HepG2 (cell line): Measurements from ENCODE around the gene TEAD1. TPM values are rescaled to one million over a fixed set of nuclear protein-coding genes. Genes with fewer than 3 reads are reported as not detected.
A peak's percentile ranks its signal among the peaks of the same experiment; 100 is the strongest.

Experiments
- ATAC-seq: fragments of 200-7000 bp; cut with Tn5 transposase; 3 replicates; pipeline ENCODE4 v1.9.1; 2020; ENCODE audit warnings: mild to moderate bottlenecking, moderate library complexity
- BruUV-seq: library from RNA; stranded (reverse); fragments of 400-500 nt; replicated peaks from 2 replicates; lab custom pipeline; 2021; lab: Mats Ljungman, UMichigan
- CTCF ChIA-PET: fragments of 300-600 bp; formaldehyde crosslinking; extraction: SDS; loops from one replicate; lab custom pipeline; 2021; ENCODE audit warnings: low total read pairs, inconsistent platforms, low intra/inter-chr PET ratio; lab: Yijun Ruan, JAX
- POLR2A ChIA-PET: fragments of 350-600 bp; sonication (Branson Sonifier 250); formaldehyde crosslinking; loops from one replicate; lab custom pipeline; 2020; ENCODE audit warnings: antibody characterized with exemption, inconsistent platforms; lab: Yijun Ruan, JAX
- DNase-seq: peaks from one replicate; pipeline ENCODE4 v3.0.0-alpha.2; 2015; ENCODE audit warnings: low spot score
- FAIRE-seq: peaks from 3 replicates; lab custom pipeline; 2011; peaks lifted over from hg19 to GRCh38; lab: Jason Lieb, UNC
- H2AFZ ChIP-seq: one replicate; pipeline ENCODE4 v1.6.1; 2011; ENCODE audit warnings: low read length, inconsistent platforms
- H3K27ac ChIP-seq: fragments of 300-600 bp; 3 replicates; pipeline ENCODE4 v1.8.0; 2011; ENCODE audit warnings: mixed run types, mild to moderate bottlenecking, mixed read lengths, low read length, inconsistent platforms; ENCODE audit not compliant: insufficient read depth; ENCODE audit errors: extremely low read length
- H3K27me3 ChIP-seq, 2 experiments: fragments of 200-600 bp in 1 of 2; 2 replicates in 1 of 2; 3 replicates in 1 of 2; pipeline versions ENCODE4 v1.6.0 to v1.8.0; 2011; ENCODE audit warnings: low read length in 2 of 2, mild to moderate bottlenecking in 2 of 2, moderate library complexity in 2 of 2, inconsistent platforms in 1 of 2; ENCODE audit not compliant: insufficient read depth in 2 of 2, control insufficient read depth in 1 of 2
- H3K36me3 ChIP-seq, 2 experiments: fragments of 200-600 bp in 1 of 2; replicated peaks in 1 of 2; 2 replicates in 1 of 2; 3 replicates in 1 of 2; pipeline versions ENCODE4 v1.5.1 to v1.8.0; 2011; ENCODE audit warnings: low read length in 2 of 2, inconsistent platforms in 1 of 2; ENCODE audit not compliant: insufficient read depth in 2 of 2, control insufficient read depth in 1 of 2
- H3K4me1 ChIP-seq: 2 replicates; pipeline ENCODE4 v1.5.1; 2012; ENCODE audit warnings: low read length, inconsistent platforms; ENCODE audit not compliant: insufficient read depth
- H3K4me2 ChIP-seq: 2 replicates; pipeline ENCODE4 v1.6.0; 2011; ENCODE audit warnings: low read depth, low read length, inconsistent platforms
- H3K4me3 ChIP-seq, 3 experiments: fragments of 200-600 bp in 1 of 3; sonication (generic), shearing (Covaris generic) in 1 of 3; replicated peaks in 1 of 3; 2 replicates each; pipeline ENCODE4 v1.5.1; 2011 to 2016; ENCODE audit warnings: low read length in 3 of 3, inconsistent platforms in 2 of 3, low read depth in 2 of 3, mild to moderate bottlenecking in 2 of 3, control low read depth in 1 of 3, mixed read lengths in 1 of 3; ENCODE audit not compliant: insufficient read depth in 1 of 3
- H3K79me2 ChIP-seq: one replicate; pipeline ENCODE4 v1.6.1; 2011; ENCODE audit warnings: low read length, inconsistent platforms; ENCODE audit not compliant: insufficient read depth
- H3K9ac ChIP-seq: 2 replicates; pipeline ENCODE4 v1.6.0; 2011; ENCODE audit warnings: mild to moderate bottlenecking, low read depth, low read length, inconsistent platforms; ENCODE audit not compliant: insufficient read depth
- H3K9me3 ChIP-seq: 2 replicates; pipeline ENCODE4 v1.5.1; 2012; ENCODE audit warnings: mild to moderate bottlenecking, low read length
- H4K20me1 ChIP-seq: 2 replicates; pipeline ENCODE4 v1.6.0; 2011; ENCODE audit warnings: inconsistent platforms, mild to moderate bottlenecking, low read length, moderate library complexity; ENCODE audit not compliant: insufficient read depth
- POLR2AphosphoS5 ChIP-seq: IDR thresholded peaks from 2 replicates; pipeline ENCODE4 v1.6.1; 2012; ENCODE audit warnings: low read depth, low read length
- ZMYM4 ChIP-seq: sonication (generic); formaldehyde crosslinking; IDR thresholded peaks from 2 replicates; pipeline ENCODE4 v1.8.1; 2023; ENCODE audit warnings: mild to moderate bottlenecking, missing genetic modification reagents
- ZNF337 ChIP-seq: sonication (generic); formaldehyde crosslinking; IDR thresholded peaks from 2 replicates; pipeline ENCODE4 v1.5.1; 2020; ENCODE audit warnings: missing genetic modification reagents, low read depth, mild to moderate bottlenecking, borderline replicate concordance
- ZNF44 ChIP-seq: sonication (generic); formaldehyde crosslinking; IDR thresholded peaks from 2 replicates; pipeline ENCODE4 v1.5.1; 2020; ENCODE audit warnings: mild to moderate bottlenecking, missing genetic modification reagents
- WGBS: methylation state at CpG from one replicate; pipeline ENCODE4 v1.1.6; 2017; ENCODE audit warnings: low lambda C conversion rate; 5-methylcytosine and 5-hydroxymethylcytosine counted together
- in situ Hi-C: cut with HindIII; loops from 2 replicates; pipeline ENCODE4 v1.10.0; 2017; ENCODE audit warnings: low pct_unique_long_range_greater_than_20kb; ENCODE audit not compliant: extremely low pct_ligation_motif_present
- intact Hi-C: fragments of 100-400 bp; cut with micrococcal nuclease; formaldehyde crosslinking; loops from one replicate; pipeline ENCODE4 v1.10.0; 2022; ENCODE audit not compliant: unreplicated experiment
- polyA plus RNA-seq, 8 experiments: library from polyadenylated mRNA; depleted of rRNA in 3 of 8; stranded (reverse) in 7 of 8; unstranded in 1 of 8; fragments of >200 nt; fragmentation: Illumina TruSeq in 4 of 8; extraction: Trizol in 4 of 8; gene quantifications; 2 replicates each; pipeline versions ENCODE4 v1.2.1 to v1.2.3, GENCODE V29; 2011 to 2016; ENCODE audit warnings: low read depth in 4 of 8, missing spikeins in 1 of 8, mixed read lengths in 1 of 8; ENCODE audit not compliant: insufficient read depth in 1 of 8
- total RNA-seq, 5 experiments: library from RNA; depleted of rRNA; stranded (reverse); fragments of >200 nt; fragmentation: Illumina TruSeq; extraction: Trizol; gene quantifications; 2 replicates each; pipeline ENCODE4 v1.2.3, GENCODE V29; 2016; ENCODE audit warnings: low read depth in 1 of 5
- TF ChIP-seq, protein P1 (sequence below): sonication (generic); formaldehyde crosslinking; conservative IDR thresholded peaks from 2 replicates; pipeline ENCODE4 v1.4.0; 2020; ENCODE audit warnings: missing genetic modification reagents
- TF ChIP-seq, protein P2 (sequence below): sonication (generic); formaldehyde crosslinking; IDR thresholded peaks from 2 replicates; pipeline ENCODE4 v1.4.0; 2020; ENCODE audit warnings: missing genetic modification reagents, borderline replicate concordance

TEAD1 gene
- total and polyA plus RNA-seq, 2 of the 13 experiments (the other 11 are each of a cell fraction or from before 2014, with no cell fraction given), result 20.1 to 30.5 TPM

DNA sequence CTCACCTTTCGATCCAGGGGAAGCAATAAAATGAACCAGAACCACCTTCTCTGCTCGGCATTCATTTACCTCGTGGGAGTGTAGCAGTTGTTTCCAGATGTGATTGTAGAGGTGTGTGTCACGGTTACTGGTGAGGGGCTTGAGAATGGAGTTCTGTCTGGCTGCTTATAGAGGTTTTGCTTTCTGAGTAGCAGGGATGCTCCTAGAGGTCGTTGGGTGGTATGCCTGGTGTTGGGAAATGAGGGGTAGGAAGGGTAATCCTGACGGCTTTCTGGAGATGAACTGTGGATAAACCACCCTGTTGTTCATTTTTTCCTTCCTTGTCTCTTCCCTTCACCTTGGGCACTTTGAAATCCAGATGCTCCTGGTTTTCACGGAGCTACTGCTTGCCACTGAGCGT, 8.1 kb downstream of the TEAD1 start:
- intact Hi-C loops, result no loop called here
- no peak for FAIRE-seq

DNA sequence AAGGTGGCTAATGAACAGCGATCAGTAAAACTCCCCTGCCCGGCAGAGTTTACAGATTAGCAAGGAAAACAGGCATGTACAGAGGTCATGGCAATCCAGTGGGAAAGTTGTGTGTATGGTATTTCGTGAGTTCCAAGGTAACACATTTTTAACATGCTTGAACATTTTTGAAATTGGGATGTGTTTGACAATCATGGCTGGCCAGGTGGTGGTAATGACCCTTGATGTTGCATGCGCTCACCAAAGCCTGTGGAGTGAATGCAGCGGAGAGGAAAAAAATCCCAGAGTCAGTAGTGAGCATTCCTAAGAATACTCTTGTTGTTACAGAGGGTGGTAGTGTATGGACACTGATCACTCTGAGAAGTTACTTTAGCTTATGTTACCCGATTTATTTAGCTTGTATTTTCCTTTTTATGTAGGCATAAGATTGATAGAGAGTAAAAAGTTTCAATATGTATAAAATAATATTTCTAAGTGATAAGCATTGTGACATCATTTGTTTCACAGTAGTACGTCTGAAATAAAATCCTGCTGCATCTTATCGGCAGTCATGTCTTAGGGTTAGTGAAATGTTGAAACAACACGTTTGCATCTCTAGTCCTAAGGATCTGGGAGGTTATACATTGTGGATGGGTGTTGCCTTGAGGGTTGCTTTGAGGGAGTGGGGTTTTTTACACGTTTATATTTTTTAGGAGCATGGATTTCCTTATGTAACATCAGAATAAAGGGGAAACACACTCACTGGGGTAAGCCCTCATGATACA, 8.7 kb downstream of the TEAD1 start:
- H3K4me1 ChIP-seq, result peaks cover 98% of the 10 kb centered on the region
- BruUV-seq, result no TSS peak
- CTCF ChIA-PET, result no interaction called here
- no peak overlapping the region for H2AFZ ChIP-seq
- intact Hi-C loops, result no loop called here
- 90% methylated on average over 10 of the region's 10 CpGs for WGBS
- ATAC-seq (no peak), DNase-seq (no peak)
- H3K4me2 ChIP-seq, result no peak overlapping the region
- H3K9me3 ChIP-seq, result no peaks in the 10 kb centered on the region
- H3K27ac ChIP-seq, result peak overlapping the region; percentile 15
- peaks cover 8% of the 10 kb centered on the region for H4K20me1 ChIP-seq
- TF ChIP-seq, protein P1, sequence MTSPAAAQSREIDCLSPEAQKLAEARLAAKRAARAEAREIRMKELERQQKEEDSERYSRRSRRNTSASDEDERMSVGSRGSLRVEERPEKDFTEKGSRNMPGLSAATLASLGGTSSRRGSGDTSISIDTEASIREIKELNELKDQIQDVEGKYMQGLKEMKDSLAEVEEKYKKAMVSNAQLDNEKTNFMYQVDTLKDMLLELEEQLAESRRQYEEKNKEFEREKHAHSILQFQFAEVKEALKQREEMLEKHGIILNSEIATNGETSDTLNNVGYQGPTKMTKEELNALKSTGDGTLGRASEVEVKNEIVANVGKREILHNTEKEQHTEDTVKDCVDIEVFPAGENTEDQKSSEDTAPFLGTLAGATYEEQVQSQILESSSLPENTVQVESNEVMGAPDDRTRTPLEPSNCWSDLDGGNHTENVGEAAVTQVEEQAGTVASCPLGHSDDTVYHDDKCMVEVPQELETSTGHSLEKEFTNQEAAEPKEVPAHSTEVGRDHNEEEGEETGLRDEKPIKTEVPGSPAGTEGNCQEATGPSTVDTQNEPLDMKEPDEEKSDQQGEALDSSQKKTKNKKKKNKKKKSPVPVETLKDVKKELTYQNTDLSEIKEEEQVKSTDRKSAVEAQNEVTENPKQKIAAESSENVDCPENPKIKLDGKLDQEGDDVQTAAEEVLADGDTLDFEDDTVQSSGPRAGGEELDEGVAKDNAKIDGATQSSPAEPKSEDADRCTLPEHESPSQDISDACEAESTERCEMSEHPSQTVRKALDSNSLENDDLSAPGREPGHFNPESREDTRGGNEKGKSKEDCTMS (CRISPR knock-in tag), result no peak
- no peak for TF ChIP-seq ZMYM4 (CRISPR knock-in tag)
- TF ChIP-seq ZNF44 (CRISPR knock-in tag), result no peak
- no peak for TF ChIP-seq POLR2AphosphoS5
- TF ChIP-seq, protein P2, sequence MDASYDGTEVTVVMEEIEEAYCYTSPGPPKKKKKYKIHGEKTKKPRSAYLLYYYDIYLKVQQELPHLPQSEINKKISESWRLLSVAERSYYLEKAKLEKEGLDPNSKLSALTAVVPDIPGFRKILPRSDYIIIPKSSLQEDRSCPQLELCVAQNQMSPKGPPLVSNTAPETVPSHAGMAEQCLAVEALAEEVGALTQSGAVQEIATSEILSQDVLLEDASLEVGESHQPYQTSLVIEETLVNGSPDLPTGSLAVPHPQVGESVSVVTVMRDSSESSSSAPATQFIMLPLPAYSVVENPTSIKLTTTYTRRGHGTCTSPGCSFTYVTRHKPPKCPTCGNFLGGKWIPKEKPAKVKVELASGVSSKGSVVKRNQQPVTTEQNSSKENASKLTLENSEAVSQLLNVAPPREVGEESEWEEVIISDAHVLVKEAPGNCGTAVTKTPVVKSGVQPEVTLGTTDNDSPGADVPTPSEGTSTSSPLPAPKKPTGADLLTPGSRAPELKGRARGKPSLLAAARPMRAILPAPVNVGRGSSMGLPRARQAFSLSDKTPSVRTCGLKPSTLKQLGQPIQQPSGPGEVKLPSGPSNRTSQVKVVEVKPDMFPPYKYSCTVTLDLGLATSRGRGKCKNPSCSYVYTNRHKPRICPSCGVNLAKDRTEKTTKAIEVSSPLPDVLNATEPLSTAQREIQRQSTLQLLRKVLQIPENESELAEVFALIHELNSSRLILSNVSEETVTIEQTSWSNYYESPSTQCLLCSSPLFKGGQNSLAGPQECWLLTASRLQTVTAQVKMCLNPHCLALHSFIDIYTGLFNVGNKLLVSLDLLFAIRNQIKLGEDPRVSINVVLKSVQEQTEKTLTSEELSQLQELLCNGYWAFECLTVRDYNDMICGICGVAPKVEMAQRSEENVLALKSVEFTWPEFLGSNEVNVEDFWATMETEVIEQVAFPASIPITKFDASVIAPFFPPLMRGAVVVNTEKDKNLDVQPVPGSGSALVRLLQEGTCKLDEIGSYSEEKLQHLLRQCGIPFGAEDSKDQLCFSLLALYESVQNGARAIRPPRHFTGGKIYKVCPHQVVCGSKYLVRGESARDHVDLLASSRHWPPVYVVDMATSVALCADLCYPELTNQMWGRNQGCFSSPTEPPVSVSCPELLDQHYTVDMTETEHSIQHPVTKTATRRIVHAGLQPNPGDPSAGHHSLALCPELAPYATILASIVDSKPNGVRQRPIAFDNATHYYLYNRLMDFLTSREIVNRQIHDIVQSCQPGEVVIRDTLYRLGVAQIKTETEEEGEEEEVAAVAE (CRISPR knock-in tag), result no peak
- TF ChIP-seq, all 625 proteins: peak for 0
- no peaks in the 10 kb centered on the region; a peak in 3 of 5 replicates for H3K36me3 ChIP-seq
- H3K79me2 ChIP-seq, result peaks cover 97% of the 10 kb centered on the region
- POLR2A ChIA-PET, result no interaction called here
- no peak overlapping the region for H3K9ac ChIP-seq
- in situ Hi-C loops, result no loop called here
- FAIRE-seq, result no peak
- H3K27me3 ChIP-seq, result no peaks in the 10 kb centered on the region
- H3K4me3 ChIP-seq, result no peak overlapping the region

More for the DNA sequence above, 8.1 kb downstream of the TEAD1 start:
- in situ Hi-C loops, result no loop called here
- H3K4me3 ChIP-seq, result no peak overlapping the region
- BruUV-seq, result no TSS peak
- H3K36me3 ChIP-seq, result no peaks in the 10 kb centered on the region; a peak in 3 of 5 replicates
- CTCF ChIA-PET, result no interaction called here
- H3K4me1 ChIP-seq, result peaks cover 98% of the 10 kb centered on the region
- ATAC-seq, result no peak
- peaks cover 97% of the 10 kb centered on the region for H3K79me2 ChIP-seq
- no peak overlapping the region for H2AFZ ChIP-seq
- TF ChIP-seq ZNF337, result no peak
- TF ChIP-seq, all 625 proteins: peak for 0
- peaks cover 11% of the 10 kb centered on the region for H4K20me1 ChIP-seq
- POLR2A ChIA-PET, result interaction anchor here (1.9 kb wide), 1 partner anchor 10 kb away, joined by 15 read pairs; no protein-coding TSS in a partner anchor
- no peaks in the 10 kb centered on the region for H3K9me3 ChIP-seq
- 87% methylated on average over 8 of the region's 8 CpGs for WGBS
- no peak overlapping the region for H3K9ac ChIP-seq
- peak overlapping the region; percentile 15 for H3K27ac ChIP-seq
- DNase-seq, result no peak
- no peaks in the 10 kb centered on the region for H3K27me3 ChIP-seq
- no peak overlapping the region for H3K4me2 ChIP-seq
